Measurements from ENCODE around the gene PRMT9.
A peak's percentile ranks its signal among the peaks of the same experiment; 100 is the strongest.

PRMT9 gene

GRCh38 chr4:147683717-147684700 is at the start of gene PRMT9:
PRMT9 (minus strand) TSS chr4:147684163; CDS start chr4:147683987, 176 bp downstream.
- DNase-seq (ENCODE audit: low read depth in 2 of 2), result peak; percentile 74 to 84

GRCh38 chr4:147732518-147733235 is 48.7 kb upstream of the PRMT9 start:
- no peak for DNase-seq (ENCODE audit: low read depth in 2 of 2)

GRCh38 chr4:147731580-147732517 is 47.9 kb upstream of the PRMT9 start, which contains the start of gene ARHGAP10:
ARHGAP10 (plus strand) TSS chr4:147732088; CDS start chr4:147732302, 214 bp downstream.
- peak; percentile 55 to 66 for DNase-seq (ENCODE audit: low read depth in 2 of 2)

- DNase-seq (ENCODE audit: low read depth in 2 of 2), result no peak
Observed at GRCh38 chr4:147730333-147730732, 46.4 kb upstream of the PRMT9 start.

GRCh38 chr4:147727476-147728028 is 43.6 kb upstream of the PRMT9 start:
- DNase-seq (ENCODE audit: low read depth in 2 of 2), result no peak

- no peak for DNase-seq (ENCODE audit: low read depth in 2 of 2)
Observed at GRCh38 chr4:147725673-147726072, 41.7 kb upstream of the PRMT9 start.

GRCh38 chr4:147724468-147725201 is 40.7 kb upstream of the PRMT9 start:
- DNase-seq (ENCODE audit: low read depth in 2 of 2), result no peak

- DNase-seq (ENCODE audit: low read depth in 2 of 2), result no peak
Observed at GRCh38 chr4:147723326-147723725, 39.4 kb upstream of the PRMT9 start.

- DNase-seq (ENCODE audit: low read depth in 2 of 2), result no peak
Observed at GRCh38 chr4:147717878-147718277, 33.9 kb upstream of the PRMT9 start.

GRCh38 chr4:147714575-147715401 is 30.8 kb upstream of the PRMT9 start:
- no peak for DNase-seq (ENCODE audit: low read depth in 2 of 2)

- no peak for DNase-seq (ENCODE audit: low read depth in 2 of 2)
Observed at GRCh38 chr4:147709999-147710398, 26.0 kb upstream of the PRMT9 start.

GRCh38 chr4:147707892-147708672 is 24.1 kb upstream of the PRMT9 start:
- peak in 1 of 2 donors; percentile 48 for DNase-seq (ENCODE audit: low read depth in 2 of 2)

- DNase-seq (ENCODE audit: low read depth in 2 of 2), result no peak
Observed at GRCh38 chr4:147704846-147705245, 20.9 kb upstream of the PRMT9 start.

GRCh38 chr4:147696866-147697265 is 12.9 kb upstream of the PRMT9 start:
- no peak for DNase-seq (ENCODE audit: low read depth in 2 of 2)

GRCh38 chr4:147693218-147693617 is 9.3 kb upstream of the PRMT9 start:
- DNase-seq (ENCODE audit: low read depth in 2 of 2), result no peak

GRCh38 chr4:147691820-147692219 is 7.9 kb upstream of the PRMT9 start:
- no peak for DNase-seq (ENCODE audit: low read depth in 2 of 2)

GRCh38 chr4:147689067-147689466 is 5.1 kb upstream of the PRMT9 start:
- no peak for DNase-seq (ENCODE audit: low read depth in 2 of 2)

- DNase-seq (ENCODE audit: low read depth in 2 of 2), result no peak
Observed at GRCh38 chr4:147683188-147683591, 773 bp downstream of the PRMT9 start.

GRCh38 chr4:147682755-147683154 is 1.2 kb downstream of the PRMT9 start:
- no peak for DNase-seq (ENCODE audit: low read depth in 2 of 2)
